NB4 (cell line): ENCODE data around the gene CCDC122.

Experiments
- CTCF ChIP-seq: IDR thresholded peaks from one replicate; pipeline ENCODE4 v1.5.1; 2012; ENCODE audit warnings: low read depth, low read length
- MAX ChIP-seq: IDR thresholded peaks from 2 replicates; pipeline ENCODE4 v1.6.1; 2011; ENCODE audit warnings: low read depth, low read length
- MYC ChIP-seq: IDR thresholded peaks from 2 replicates; pipeline ENCODE4 v1.6.1; 2011; ENCODE audit warnings: low read depth, low read length
- POLR2A ChIP-seq: IDR thresholded peaks from 2 replicates; pipeline ENCODE4 v1.6.1; 2011; ENCODE audit warnings: mild to moderate bottlenecking; ENCODE audit not compliant: insufficient read length; ENCODE audit errors: extremely low read depth

- no peak for TF ChIP-seq CTCF
- no peak for TF ChIP-seq POLR2A
- TF ChIP-seq MYC = no peak
- no peak for TF ChIP-seq MAX
Observed at GRCh38 chr13:43861863-43862262, 17.7 kb downstream of the CCDC122 start.
